Anterior cingulate cortex (tissue), 58 donors: ENCODE results near the gene RHO.

Source experiments
- DNase-seq, 58 donors: peaks; one replicate each; lab custom pipeline; 2025; lab: John Stamatoyannopoulos, UW

RHO gene

DNA sequence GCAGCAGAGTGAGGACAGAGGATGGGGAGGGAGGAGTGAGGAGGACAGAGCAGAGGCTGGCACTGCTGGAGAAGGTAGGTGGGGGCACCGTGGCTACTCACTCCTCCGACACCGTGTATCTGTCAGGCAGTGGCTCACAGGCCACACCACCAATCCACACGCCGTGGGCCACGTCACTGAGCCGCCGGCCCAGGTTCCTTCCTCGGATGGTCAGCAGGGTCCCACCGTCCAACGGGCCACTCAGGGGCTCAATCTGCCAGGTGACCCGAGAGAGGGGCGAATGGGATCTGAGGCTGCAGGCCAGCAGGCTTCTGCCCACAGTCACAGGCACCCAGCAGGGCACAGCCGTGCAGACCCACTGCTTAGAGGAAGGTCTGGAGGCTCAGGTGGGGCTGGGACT is 45.1 kb downstream of the RHO start:
- DNase-seq: no peak

DNA sequence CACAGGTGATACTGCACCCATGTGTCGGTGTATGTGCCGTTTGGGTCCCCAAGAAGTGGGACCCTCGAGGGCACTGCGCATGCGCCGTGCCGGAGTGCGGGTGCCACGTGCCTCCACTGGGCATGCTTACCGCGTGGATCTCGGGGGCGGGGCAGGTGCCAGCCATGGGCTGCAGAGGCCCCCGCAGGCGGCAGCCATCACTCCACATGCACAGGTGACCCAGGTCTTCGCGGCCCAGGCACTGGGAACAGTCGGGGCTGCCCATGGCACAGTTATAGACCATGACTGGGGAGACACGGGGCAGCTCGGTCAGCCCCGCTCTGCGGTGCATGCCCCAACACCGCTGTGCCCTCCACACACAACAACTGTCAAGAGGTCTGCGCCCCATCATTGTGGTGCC is 45.8 kb downstream of the RHO start:
- no peak for DNase-seq

DNA sequence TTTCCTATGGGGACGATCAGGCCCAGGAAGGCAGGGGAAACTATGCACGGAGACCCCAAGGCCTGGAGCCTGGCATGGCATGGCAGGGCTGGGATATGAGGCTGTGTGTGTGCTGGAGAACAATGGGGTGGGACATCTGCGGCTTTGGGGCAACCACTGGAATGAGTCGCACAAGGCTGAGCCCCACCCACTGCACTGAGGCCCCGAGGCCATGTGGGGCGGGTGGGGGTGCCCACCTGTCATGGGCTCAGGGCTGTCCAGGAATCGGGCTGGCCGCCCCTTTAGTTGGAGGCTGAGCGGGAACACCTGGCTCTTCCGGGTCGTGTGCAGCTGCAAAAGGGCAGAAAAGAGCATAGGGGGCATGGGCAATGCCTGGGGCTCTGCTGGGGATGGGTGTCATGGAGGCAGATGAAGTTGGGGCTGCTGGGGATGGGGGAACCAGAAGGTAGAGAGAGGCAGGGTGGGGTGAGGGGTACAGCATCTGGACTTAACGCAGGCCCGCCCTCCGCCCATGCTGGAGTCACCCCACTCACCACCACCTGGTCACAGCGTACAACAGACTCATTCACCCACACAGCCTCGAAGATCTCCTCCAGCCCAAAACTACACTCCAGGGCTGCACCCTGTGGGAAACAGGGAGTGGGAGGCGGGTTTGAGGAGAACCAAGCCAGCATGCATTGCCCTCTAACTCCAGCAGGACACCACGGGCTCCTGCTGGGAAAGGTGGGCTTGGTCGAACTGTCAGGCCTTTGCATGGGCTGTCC is 47.0 kb downstream of the RHO start:
- no peak for DNase-seq

DNA sequence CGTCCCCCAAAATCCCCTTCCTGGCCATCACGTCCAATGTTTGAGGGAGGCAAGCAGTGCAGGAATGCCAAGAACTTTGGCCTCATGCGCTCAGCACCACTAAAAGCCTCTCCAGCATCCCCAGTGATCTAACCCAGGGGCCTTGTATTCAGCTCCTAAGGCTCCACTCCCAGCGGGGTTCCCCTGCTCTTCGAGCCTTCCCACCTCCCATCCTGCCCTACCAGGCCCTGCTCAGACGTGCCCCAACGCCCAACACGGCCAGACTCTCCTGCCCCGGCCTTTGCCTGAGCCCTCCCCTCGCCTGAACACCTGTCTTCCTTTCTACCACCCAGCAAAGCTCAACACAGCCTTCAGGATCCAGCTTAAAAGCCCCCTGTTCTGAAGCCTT is 47.6 kb downstream of the RHO start:
- no peak for DNase-seq

DNA sequence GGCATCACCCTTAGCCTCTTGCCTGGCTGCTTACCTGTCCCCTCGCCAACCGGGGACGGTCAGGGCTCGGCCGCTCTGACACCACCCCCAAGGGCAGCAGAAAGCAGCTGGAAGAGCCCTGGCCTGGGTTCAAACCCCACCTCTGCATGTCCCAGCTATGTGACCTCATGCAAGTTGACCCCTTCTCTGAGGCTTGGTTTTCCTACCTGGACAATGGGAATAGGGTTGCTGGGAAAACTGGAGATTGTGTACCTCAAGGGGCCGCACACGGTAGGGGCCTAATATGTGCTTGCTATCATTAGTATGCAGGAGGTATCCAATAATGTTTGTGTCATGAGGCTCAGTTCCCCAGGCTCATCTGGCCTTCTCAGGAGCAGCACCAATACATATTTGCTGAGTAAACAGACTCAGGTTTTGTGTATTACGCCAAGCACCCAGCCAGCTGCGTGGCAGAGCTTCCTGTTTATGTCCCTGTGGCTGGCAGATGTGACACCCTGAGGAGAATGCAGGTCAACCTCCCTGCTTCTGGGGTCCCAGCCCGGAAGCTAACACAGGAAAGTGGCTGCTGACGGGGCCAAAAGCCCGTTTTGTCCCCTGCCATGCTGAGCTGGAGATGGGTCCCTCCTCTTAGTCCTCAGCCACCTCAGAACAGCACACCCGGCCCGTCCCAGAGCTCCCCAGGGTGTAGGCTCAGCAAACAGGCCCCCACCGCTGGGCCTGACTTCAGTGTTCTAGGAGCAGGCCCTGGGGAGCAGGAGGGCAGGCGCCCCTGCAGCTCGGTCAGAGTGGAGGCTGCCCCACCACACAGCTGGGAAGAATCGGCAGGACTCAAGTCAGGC is 48.3 kb downstream of the RHO start:
- DNase-seq: peak in 3 of 58 donors; percentile 12 to 29 (median 16)

DNA sequence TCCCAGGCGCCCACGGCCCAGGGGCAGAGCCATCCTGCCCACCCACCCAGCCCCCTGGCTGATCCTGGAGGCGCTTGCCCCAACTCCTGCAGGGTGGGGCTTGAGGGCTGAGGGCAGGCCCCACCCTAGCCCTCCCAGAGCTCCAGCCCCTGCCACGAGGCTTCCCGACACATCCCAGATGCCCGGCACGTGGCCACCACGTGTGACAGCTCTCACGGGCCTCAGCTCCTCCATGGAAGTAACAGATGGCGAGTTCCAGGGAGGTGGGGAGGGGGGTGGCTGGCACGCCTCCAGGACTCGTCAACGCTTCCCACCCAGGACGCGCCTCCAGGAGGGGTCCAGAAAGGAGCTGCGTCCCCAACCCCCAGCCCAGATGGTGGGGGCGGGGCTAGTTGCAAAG is 48.9 kb downstream of the RHO start:
- DNase-seq: peak in 8 of 58 donors; percentile 11 to 40 (median 22)

DNA sequence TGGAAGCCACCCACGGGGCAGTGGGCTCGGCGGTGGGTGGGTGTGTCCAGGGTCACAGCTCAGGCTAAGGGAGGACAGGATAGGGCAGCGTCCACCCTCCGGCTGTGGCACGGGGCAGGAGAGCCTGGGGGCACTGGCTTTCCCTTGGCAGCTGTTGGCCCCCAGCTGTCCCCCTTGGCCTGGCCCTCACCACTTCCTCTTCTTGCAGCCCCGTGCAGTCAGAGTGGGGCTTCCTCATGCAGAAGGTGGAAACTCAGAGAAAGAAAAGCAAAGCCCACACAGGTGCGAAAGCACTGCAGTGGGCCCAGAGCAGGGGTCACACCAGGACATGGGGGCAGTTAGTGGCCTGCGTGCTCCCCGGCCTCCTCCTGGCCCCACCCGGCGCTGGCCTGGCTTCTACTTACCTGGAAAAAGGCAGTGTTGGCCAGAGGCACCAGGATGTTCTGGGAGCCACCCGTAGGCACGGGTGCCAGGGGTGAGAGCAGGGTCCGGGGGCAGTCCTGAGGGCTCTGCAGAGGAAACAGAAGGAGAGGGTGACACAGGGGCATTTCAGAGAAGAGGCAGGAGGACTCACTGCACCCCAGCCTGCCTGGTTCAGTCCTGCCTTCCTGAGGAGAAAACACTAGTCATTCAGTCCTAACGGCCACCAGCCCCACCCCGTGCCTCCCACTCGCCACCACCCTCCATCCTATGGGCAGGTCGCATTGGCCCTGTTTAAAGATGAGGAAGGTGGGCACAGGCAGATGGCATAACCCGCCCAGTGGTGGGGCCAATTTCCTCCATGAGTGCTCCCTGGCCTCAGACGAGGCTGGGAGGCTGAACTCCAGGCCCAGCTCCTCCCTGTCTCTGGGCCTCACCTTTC is 49.7 kb downstream of the RHO start:
- peak in 3 of 58 donors; percentile 15 to 30 (median 16) for DNase-seq

DNA sequence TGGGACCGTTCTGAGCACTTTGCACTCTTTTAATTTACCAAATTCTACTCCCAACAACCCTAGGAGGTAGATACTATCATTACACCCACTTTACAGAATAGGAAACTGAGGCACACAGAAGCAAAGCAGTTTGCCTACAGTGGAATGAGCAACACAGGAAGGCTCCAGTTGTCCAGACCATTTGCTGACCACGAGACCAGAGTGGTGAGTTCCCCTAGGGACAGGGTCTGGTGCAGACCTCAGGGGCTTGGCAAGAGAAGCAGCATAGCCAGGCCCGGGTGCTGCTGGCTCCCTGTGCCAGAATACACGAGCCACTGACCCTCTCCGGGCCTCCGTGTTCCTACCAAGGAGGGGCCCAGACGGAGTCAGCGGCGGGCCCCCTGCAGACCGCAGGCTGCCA is 51.6 kb downstream of the RHO start:
- DNase-seq: no peak

DNA sequence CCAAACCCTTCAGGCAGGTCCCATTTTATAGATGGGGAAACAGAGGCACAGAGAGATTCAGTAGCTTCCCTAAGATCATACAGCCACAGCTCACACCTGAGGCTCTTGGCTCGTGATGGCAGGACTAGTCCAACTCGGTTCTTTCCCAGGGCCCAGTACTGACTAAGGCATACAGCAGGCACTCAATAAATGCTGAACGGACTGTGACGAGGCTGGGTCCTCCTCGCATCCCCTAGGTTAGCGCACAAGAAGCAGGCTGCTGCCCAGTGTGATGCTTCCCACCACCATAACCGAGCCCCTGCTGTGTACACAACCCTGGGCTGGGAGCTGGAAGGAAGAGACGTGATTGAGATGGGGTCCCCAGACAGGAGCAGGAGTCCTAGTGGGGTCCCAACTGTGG is 53.2 kb downstream of the RHO start:
- DNase-seq: no peak

DNA sequence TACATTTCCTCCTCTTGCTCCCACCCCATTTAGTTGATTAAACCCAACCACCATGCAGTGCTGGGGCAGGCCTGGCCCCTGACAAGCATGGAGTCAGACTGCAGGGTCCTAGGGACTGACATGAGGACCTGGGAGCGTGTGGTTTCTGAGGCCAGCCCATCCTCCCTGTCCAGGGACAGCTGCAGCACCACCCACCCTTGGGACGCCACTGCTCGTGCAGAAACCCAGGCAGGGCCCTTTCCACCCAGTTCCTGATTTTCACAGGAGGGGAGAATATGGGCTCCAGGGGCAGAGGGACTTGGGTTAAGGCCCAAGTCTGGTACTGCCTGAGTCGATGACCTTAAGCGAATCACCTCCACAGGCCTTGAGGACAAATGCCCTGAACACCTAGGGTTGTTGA is 54.4 kb downstream of the RHO start:
- DNase-seq: no peak

DNA sequence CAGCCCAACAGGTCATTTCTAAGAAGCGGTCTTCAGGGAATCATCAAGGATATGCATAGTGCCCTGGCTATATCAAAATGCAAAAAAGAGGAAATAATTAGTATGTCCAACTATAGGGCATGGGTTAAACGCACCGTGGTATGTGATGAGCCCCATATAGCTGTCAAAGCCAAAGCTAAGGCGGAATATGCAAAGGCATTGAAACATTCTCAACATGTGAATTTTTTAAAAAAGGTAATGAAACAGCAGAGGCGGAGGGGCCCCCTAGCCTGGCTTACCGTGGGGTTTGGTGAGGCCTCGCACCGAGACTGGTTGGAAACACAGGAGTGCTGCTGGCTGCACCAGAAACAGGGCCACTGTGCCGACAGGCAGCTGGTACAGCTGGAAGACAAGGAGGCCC is 54.9 kb downstream of the RHO start:
- no peak for DNase-seq

DNA sequence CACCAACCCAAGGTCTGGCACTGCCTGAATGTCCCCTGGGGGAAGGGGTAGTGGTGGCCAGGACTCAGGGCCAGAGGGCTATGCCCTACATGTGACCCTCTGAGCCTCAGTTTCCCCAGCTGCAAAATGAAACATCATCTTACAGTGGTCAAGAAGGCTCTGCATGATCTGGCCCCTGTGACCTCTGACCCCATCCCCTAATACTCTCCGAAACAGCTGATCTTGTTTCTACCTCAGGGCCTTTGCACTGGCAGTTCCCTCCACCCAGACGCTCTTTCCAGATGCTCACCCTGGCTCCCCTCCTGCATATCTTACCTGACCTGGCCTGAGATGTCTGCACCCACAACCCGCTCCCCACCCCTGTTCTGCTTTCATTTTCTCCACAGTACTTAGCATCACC is 56.2 kb downstream of the RHO start:
- no peak for DNase-seq
